GM12878 (cell line): ENCODE results near the gene CCDC197.

Experiments
- EZH2 ChIP-seq: IDR thresholded peaks from 2 replicates; pipeline ENCODE4 v1.6.1; 2012; ENCODE audit warnings: low read depth, mild to moderate bottlenecking, control low read depth, inconsistent platforms, low read length, borderline replicate concordance; ENCODE audit not compliant: control insufficient read depth
- GABPA ChIP-seq: IDR thresholded peaks from 2 replicates; pipeline ENCODE4 v1.6.1; 2014; ENCODE audit warnings: antibody characterized with exemption, low read depth, mild to moderate bottlenecking, inconsistent platforms
- JUND ChIP-seq: IDR thresholded peaks from 2 replicates; pipeline ENCODE4 v1.6.1; 2012; ENCODE audit warnings: low read depth, mild to moderate bottlenecking, low read length, improper control_type of control experiment, moderate library complexity
- NR2F1 ChIP-seq: fragments of 450-650 bp; conservative IDR thresholded peaks from 2 replicates; pipeline ENCODE4 v1.6.1; 2017; ENCODE audit warnings: mild to moderate bottlenecking
- SUZ12 ChIP-seq: fragments of 200-600 bp; sonication (generic); IDR thresholded peaks from one replicate; pipeline ENCODE4 v1.6.1; 2018; ENCODE audit warnings: antibody characterized with exemption, mild to moderate bottlenecking; ENCODE audit not compliant: unreplicated experiment
- TAF1 ChIP-seq: IDR thresholded peaks from 2 replicates; pipeline ENCODE4 v1.6.1; 2011; ENCODE audit warnings: mild to moderate bottlenecking, low read depth, low read length, borderline replicate concordance
- ZNF24 ChIP-seq: fragments of 450-650 bp; IDR thresholded peaks from 2 replicates; pipeline ENCODE4 v1.6.1; 2017; ENCODE audit warnings: antibody characterized with exemption, mild to moderate bottlenecking
- ZNF274 ChIP-seq: IDR thresholded peaks from one replicate; pipeline ENCODE4 v1.8.0; 2011; ENCODE audit not compliant: insufficient read length, insufficient read depth
- TF ChIP-seq, protein P1 (sequence below), 3 experiments: IDR thresholded peaks in 2 of 3; conservative IDR thresholded peaks in 1 of 3; 2 replicates each; pipeline ENCODE4 v1.5.1; 2011; ENCODE audit warnings: low read depth in 3 of 3, low read length in 3 of 3, mild to moderate bottlenecking in 3 of 3, control low read depth in 2 of 3, moderate library complexity in 2 of 3, inconsistent platforms in 1 of 3, mixed read lengths in 1 of 3; ENCODE audit not compliant: control insufficient read depth in 2 of 3, insufficient read depth in 1 of 3; ENCODE audit errors: extremely low read depth in 1 of 3

DNA sequence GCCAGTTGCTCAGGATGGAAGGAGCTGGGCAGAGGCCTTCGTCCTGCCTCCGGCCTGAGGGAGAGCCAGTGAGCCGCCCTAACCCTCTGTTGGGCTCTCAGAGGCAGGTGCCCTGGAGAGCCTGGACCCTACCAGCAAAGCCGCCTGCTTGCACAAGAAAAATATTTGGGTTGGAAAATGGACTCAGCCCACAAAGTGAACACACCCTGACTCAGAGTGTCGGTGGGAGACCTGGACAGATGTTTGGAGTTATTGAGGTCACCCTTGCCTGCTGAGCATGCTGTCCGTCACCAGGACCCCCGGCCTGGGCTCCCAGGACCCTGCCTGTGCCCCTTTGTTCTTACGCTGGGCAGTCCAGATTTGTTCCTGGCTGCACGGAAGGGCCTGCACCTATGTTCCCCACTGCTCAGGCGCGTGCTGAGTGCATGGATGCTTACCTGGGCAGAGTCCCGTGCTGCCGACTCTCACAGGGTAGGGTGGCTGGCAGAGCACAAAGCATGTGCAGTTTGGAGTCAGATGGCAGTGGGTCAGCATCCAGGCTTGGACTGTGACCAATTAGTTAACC, 47.5 kb upstream of the CCDC197 start:
- TF ChIP-seq EZH2: no peak
- TF ChIP-seq SUZ12: no peak
- no peak for TF ChIP-seq TAF1
- TF ChIP-seq NR2F1: no peak
- TF ChIP-seq, protein P1, sequence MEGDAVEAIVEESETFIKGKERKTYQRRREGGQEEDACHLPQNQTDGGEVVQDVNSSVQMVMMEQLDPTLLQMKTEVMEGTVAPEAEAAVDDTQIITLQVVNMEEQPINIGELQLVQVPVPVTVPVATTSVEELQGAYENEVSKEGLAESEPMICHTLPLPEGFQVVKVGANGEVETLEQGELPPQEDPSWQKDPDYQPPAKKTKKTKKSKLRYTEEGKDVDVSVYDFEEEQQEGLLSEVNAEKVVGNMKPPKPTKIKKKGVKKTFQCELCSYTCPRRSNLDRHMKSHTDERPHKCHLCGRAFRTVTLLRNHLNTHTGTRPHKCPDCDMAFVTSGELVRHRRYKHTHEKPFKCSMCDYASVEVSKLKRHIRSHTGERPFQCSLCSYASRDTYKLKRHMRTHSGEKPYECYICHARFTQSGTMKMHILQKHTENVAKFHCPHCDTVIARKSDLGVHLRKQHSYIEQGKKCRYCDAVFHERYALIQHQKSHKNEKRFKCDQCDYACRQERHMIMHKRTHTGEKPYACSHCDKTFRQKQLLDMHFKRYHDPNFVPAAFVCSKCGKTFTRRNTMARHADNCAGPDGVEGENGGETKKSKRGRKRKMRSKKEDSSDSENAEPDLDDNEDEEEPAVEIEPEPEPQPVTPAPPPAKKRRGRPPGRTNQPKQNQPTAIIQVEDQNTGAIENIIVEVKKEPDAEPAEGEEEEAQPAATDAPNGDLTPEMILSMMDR (IDR thresholded peaks at IDR 0.05 in 2 of 3, conservative IDR thresholded peaks at IDR 0.05 in 1 of 3; ENCODE audit: control insufficient read depth in 2 of 3, extremely low read depth in 1 of 3, insufficient read depth in 1 of 3, low read depth in 3 of 3, low read length in 3 of 3): no peak
- no peak for TF ChIP-seq JUND
- no peak for TF ChIP-seq GABPA
- no peak for TF ChIP-seq ZNF24
- TF ChIP-seq ZNF274: no peak
